Nephron (organoid): ENCODE measurements around the gene DUSP28.

ENCODE experiments used
- H3K27ac Mint-ChIP-seq, 3 experiments: 2 replicates each; pipeline ENCODE4 v1.8.0; 2020; ENCODE audit warnings: mixed read lengths in 3 of 3, mild to moderate bottlenecking in 2 of 3, moderate library complexity in 1 of 3
- H3K27me3 Mint-ChIP-seq: 2 replicates; pipeline ENCODE4 v1.8.0; 2021; ENCODE audit warnings: low read depth, mild to moderate bottlenecking, moderate library complexity, mixed read lengths
- H3K36me3 Mint-ChIP-seq: 2 replicates; pipeline ENCODE4 v1.8.0; 2020; ENCODE audit warnings: low read depth, mixed read lengths
- H3K4me1 Mint-ChIP-seq: 2 replicates; pipeline ENCODE4 v1.8.0; 2020; ENCODE audit warnings: mixed read lengths
- H3K4me3 Mint-ChIP-seq, 3 experiments: 2 replicates each; pipeline ENCODE4 v1.8.0; 2020; ENCODE audit warnings: mild to moderate bottlenecking in 3 of 3, mixed read lengths in 3 of 3, moderate library complexity in 2 of 3
- H3K9me3 Mint-ChIP-seq: 2 replicates; pipeline ENCODE4 v1.8.0; 2020; ENCODE audit warnings: mixed read lengths
- TF ChIP-seq, protein P1 (sequence below), 3 experiments: fragments of 200-600 bp; sonication (generic); IDR thresholded peaks; one replicate each; pipeline ENCODE4 v1.5.0; 2021; ENCODE audit warnings: antibody characterized with exemption in 3 of 3; ENCODE audit not compliant: unreplicated experiment in 3 of 3

Gene DUSP28

DNA sequence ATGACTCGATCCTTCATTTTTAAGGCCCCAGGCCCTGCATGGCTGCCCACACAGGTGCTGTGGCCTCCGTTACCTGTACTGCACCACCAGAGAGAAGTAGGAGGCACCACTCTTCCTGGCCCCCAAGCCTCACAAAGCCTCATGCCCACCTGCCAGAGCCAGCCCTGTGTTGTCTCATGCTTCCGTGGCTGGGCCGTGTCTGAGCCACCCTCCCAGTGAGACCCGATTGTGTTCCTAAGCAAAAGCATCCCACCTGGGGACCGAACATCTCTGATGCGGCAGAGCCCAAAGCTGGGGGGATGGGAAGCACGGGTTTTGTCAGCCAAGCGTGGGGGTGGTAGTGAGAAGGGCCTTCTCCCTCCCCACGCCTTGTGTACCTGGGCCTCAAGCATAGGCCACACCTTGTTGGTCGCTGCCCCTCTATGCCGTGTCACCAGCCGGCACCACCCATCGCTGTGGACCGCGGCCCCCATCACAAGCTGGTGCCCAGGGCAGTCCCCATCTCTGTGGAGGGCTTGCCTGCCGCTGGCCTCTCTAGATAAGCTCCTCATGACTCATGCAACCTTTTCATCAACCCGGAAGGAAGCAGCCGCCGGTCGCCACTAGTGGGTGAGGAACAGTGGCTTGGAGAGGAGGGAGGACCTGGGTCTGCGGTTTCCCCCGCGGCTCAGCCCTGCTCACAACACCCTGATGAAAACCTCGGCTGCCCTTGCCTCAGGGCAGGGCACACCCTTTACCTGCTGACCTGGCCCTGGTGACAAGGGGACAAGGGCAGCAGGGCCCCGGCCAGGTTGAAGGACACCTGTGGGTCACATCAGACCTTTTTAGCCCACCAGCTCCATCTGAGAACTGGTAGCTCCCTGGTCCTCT, 5.4 kb downstream of the DUSP28 start:
- peaks cover 9% of the 10 kb centered on the region for H3K27me3 Mint-ChIP-seq
- peaks cover 27% of the 10 kb centered on the region for H3K4me1 Mint-ChIP-seq
- TF ChIP-seq, protein P1, sequence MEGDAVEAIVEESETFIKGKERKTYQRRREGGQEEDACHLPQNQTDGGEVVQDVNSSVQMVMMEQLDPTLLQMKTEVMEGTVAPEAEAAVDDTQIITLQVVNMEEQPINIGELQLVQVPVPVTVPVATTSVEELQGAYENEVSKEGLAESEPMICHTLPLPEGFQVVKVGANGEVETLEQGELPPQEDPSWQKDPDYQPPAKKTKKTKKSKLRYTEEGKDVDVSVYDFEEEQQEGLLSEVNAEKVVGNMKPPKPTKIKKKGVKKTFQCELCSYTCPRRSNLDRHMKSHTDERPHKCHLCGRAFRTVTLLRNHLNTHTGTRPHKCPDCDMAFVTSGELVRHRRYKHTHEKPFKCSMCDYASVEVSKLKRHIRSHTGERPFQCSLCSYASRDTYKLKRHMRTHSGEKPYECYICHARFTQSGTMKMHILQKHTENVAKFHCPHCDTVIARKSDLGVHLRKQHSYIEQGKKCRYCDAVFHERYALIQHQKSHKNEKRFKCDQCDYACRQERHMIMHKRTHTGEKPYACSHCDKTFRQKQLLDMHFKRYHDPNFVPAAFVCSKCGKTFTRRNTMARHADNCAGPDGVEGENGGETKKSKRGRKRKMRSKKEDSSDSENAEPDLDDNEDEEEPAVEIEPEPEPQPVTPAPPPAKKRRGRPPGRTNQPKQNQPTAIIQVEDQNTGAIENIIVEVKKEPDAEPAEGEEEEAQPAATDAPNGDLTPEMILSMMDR (IDR thresholded peaks at IDR 0.05; ENCODE audit: unreplicated experiment in 3 of 3) = no peak
- peaks cover 3% of the 10 kb centered on the region for H3K36me3 Mint-ChIP-seq
- no peak overlapping the region for H3K27ac Mint-ChIP-seq
- peak overlapping the region in 1 of 3 experiments; percentile 38 for H3K4me3 Mint-ChIP-seq
- H3K9me3 Mint-ChIP-seq = no peaks in the 10 kb centered on the region

DNA sequence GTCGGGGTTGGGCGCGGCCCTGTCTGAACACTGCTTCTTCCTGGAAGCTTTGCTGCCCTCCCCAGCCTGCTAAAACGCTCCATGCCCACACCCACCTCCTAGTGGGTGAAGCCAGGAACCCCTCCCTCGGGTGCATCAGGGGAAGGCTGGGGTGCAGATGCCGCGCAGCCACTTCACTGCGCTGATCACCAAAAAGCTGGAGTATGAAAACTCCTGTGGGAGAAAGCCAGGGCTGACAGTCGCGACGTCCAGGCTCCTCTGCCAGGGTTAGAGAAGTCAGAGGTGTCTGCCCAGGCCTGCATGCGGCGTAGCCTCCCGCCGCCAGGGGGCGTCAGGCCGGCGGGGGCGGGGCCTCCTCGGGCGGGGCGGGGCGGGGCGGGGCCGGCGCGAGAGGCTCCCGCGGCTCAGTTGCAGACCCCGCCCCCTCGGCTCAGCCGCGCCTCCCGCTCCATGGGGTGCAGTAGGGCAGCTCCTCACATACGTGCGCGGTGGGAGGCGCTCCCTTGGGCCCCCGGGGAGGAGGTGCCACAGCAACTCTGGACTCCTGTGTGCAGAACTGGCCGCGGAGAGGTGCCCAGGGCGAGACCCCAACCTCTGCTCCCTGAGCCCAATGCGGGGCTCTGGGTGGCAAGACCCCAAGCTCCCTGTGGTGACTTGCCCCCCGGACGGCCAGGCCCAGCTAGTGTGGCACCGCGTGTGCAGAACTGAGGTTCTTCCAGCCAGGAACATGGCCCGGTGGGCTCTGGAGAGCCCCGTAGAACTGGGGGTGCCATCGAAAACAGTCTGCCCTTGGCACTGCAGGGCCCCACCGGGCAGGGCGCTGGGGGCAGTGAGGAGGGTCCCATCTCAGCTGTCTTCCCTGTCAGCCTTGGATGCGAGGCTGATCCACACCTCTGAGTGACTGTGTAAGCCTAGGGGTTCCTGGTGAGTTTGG, 6.3 kb downstream of the DUSP28 start:
- no peaks in the 10 kb centered on the region for H3K9me3 Mint-ChIP-seq

DNA sequence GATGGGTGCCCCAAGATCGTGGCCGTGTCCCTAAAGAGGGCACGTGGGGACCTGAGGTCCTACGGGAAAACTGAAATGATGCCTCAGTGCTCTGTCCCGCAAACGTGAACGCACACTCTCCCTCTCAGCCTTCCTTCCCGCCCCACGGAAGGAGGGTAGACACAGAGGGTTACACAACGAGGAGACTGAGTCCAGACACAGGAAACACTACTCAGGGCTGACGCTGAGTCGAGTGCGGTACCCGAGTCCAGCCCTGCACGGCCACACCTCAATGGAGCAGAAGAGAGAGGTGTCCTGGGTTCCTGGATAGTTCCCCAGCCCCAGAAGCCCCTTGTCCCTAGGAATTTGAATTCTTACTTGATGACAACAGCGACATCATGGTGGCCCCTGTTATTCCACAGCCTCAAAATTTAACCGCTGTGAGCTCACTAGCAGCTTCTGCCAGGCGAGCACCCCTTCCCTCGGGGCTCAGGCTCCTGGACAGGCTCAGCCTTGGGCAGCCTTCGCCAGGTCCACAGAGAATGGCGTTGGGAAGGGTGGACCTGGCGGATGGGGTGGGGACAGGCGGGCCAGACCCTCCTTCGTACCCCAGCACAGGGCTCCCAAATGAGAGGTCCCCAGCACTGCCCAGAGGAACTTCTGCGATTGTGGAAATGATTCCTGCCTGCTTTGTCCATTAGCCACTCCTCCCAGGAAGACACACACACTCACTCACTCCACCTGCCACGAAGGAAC, 7.1 kb downstream of the DUSP28 start:
- H3K36me3 Mint-ChIP-seq = peaks cover 3% of the 10 kb centered on the region
- peaks cover 9% of the 10 kb centered on the region for H3K27me3 Mint-ChIP-seq
- TF ChIP-seq, protein P1 (IDR thresholded peaks at IDR 0.05; ENCODE audit: unreplicated experiment in 3 of 3) = no peak
- H3K9me3 Mint-ChIP-seq = no peaks in the 10 kb centered on the region
- H3K27ac Mint-ChIP-seq = peak overlapping the region; percentile 82 to 85 (median 83)
- H3K4me1 Mint-ChIP-seq = peaks cover 18% of the 10 kb centered on the region
- peak overlapping the region; percentile 85 to 97 (median 89) for H3K4me3 Mint-ChIP-seq

More for the DNA sequence above, 6.3 kb downstream of the DUSP28 start:
- peaks cover 21% of the 10 kb centered on the region for H3K4me1 Mint-ChIP-seq
- H3K4me3 Mint-ChIP-seq = peak overlapping the region; percentile 85 to 97 (median 89)
- peaks cover 9% of the 10 kb centered on the region for H3K27me3 Mint-ChIP-seq
- H3K27ac Mint-ChIP-seq = no peak overlapping the region
- TF ChIP-seq, protein P1 (IDR thresholded peaks at IDR 0.05; ENCODE audit: unreplicated experiment in 3 of 3) = peak; percentile 95 to 96 (median 96)
- H3K36me3 Mint-ChIP-seq = peaks cover 3% of the 10 kb centered on the region

DNA sequence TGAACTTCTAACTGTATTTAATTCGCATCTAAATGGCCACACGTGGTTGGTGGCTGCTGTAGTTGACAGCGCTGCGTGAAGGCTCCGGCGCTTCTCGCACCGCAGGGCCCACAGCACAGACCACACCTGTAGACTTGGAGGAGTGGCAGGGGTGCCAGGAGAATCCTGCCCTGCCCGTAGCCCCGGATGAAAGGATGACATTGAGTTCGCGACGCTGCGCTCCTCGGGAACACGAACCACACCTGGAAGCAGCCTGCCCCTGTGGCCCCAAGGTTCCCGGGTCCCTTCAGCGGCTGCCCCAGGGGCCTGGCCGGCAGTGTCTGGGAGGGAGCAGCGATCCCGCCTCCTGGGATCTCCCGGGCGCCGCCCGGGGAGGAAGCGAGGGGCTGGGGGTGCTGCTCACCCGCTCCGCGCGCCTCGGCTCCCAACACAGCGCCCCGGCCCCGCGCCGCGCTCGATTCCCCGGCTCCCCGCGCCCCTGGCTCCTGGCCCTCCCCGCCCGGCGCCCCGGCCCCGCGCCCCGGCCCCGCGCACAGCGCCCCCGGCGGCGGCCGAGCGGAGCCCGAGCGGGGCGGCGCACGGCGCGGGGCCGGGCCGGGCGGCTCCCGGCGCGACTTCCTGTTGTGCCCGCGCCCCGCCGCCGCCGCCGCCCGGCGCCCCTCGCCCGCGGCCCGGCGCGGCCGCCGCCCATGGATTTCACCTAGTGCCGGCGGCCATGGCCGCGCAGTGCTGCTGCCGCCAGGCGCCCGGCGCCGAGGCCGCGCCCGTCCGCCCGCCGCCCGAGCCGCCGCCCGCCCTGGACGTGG, 7.9 kb downstream of the DUSP28 start, which contains the start of gene RNPEPL1:
TSS of gene RNPEPL1 (plus strand) at position 613 of the 806 bp plus-strand sequence. CDS start at position 716, 103 bp downstream.
- H3K27ac Mint-ChIP-seq = peak within 1 kb of the TSS; percentile 82 to 85 (median 83)
- peaks cover 9% of the 10 kb centered on the region for H3K27me3 Mint-ChIP-seq
- H3K9me3 Mint-ChIP-seq = no peaks in the 10 kb centered on the region
- peaks cover 3% of the 10 kb centered on the region for H3K36me3 Mint-ChIP-seq
- H3K4me1 Mint-ChIP-seq = peaks cover 18% of the 10 kb centered on the region
- H3K4me3 Mint-ChIP-seq = peak within 1 kb of the TSS; percentile 85 to 97 (median 89)
- TF ChIP-seq, protein P1 (IDR thresholded peaks at IDR 0.05; ENCODE audit: unreplicated experiment in 3 of 3) = no peak
